GM18499 (cell line): Measurements from ENCODE around the gene PYGO2.
A peak's percentile ranks its signal among the peaks of the same experiment; 100 is the strongest.

Source experiments
- ATAC-seq: cut with Tn5 transposase; IDR thresholded peaks from one replicate; pipeline ENCODE4 v1.9.1; 2021; ENCODE audit warnings: moderate number of reproducible peaks; ENCODE audit not compliant: insufficient read depth, unreplicated experiment

PYGO2 gene

DNA sequence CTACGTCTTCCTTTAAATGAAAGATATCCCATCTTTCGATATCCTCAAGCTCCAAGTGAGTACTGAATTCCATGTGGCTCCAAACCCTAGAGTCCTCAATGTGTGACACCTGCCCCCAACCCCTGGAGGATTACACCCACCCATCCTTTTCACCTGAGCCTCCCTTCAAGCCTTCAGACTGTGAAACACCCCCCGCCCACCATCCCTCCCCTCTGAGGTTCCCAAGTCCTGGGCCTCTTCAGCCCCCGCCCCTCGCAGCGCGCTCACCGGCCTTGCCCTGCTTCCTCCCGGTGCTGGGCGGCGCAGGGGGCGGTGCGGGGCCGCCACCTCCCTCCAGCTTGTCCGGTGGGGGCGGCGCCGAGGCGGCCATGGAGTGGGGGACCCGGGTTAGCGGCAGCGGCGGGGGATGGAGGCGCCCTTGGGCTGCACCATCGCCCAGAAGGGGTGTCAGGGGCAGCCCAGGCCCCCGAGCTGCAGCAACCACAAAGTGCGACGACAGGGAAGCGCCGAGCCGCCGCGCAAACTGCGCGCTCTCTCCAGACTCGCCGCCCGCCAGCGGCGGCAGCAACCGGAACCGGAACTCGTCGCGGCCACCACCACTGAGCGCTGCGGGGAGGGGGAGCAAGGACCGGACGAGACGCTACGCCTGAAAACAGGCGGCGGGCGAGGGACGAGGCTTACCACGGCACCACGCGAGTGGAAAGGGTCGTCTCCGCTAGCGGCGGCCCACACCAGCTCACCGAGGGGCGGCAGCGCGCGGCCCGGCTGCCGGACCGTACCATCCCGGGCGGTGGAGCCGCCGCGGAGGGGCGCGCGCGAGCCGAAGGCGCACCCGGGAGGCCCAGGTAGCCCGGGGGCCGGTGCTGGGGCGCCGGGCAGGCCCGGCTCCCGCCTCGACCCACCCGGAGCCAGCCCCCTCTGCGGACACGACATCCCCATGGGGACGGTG lies at the start of gene PYGO2:
Gene PYGO2, minus strand, starts transcription at position 576 of the 949 bp plus-strand sequence. Its CDS starts 206 bp downstream, at position 370.
- ATAC-seq = peak; percentile 35

- ATAC-seq = no peak
Observed at GRCh38 chr1:155011004-155011416, 49.4 kb upstream of the PYGO2 start.

DNA sequence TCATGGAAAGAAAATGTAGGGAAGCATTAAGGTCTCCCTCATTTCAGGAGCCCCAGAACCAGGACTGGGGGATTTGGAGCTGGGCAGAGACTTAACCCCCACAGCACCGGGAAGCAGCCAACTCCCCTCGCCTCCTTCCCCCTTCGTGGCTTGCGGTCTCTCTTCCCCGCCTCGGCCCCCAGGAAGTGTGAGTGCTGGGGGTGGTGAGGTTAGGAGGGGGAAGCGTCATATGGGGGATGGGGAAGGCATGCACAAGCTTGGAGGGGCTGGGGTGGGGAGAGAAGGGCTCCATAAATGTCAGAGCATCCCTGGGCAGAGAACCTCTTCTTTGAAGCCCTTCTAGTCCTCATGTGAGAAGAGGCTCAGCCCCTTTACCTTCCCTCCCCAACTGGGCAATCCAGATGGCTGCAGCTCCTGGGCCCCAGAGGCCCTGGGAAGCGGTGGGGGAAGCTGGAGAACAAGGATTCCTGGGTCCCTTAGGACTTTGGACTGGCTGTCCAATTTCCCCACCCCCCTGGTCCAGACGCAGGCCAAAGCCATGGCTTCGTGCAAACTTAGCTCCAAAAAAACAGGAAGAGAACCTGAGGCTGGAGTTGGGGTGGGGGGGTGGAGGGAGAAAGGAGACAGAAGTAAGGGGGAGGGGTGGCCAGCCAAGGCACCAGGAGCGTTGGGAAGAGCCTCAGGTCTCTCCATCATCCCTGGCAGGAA lies 48.8 kb upstream of the PYGO2 start:
- no peak for ATAC-seq

- ATAC-seq = no peak
Observed at GRCh38 chr1:155009742-155010141, 48.2 kb upstream of the PYGO2 start.

DNA sequence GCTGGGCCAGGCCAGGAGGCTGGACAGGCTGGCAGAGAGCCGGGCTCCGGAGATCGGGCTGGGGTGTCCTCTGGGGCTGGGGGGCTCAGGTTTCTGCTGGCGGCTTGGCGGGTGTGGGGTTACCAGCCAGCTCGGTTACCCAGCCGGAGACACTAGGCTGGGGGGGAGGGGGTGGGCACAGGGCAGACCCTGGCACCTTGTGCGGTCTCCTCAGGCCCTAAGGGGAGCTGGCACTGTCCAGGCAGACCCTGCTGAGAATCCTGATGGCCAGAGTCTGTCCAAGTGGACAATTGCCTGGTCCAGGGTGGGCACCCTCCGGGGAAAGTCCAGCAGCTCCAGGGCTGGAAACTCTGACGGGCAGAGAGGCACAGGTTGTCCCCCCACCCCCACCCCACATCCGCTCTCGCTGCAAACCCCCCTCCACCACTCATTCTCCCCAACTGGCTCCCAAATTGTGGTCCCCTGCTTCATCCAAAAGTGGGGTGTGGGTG lies 47.7 kb upstream of the PYGO2 start:
- ATAC-seq = no peak

DNA sequence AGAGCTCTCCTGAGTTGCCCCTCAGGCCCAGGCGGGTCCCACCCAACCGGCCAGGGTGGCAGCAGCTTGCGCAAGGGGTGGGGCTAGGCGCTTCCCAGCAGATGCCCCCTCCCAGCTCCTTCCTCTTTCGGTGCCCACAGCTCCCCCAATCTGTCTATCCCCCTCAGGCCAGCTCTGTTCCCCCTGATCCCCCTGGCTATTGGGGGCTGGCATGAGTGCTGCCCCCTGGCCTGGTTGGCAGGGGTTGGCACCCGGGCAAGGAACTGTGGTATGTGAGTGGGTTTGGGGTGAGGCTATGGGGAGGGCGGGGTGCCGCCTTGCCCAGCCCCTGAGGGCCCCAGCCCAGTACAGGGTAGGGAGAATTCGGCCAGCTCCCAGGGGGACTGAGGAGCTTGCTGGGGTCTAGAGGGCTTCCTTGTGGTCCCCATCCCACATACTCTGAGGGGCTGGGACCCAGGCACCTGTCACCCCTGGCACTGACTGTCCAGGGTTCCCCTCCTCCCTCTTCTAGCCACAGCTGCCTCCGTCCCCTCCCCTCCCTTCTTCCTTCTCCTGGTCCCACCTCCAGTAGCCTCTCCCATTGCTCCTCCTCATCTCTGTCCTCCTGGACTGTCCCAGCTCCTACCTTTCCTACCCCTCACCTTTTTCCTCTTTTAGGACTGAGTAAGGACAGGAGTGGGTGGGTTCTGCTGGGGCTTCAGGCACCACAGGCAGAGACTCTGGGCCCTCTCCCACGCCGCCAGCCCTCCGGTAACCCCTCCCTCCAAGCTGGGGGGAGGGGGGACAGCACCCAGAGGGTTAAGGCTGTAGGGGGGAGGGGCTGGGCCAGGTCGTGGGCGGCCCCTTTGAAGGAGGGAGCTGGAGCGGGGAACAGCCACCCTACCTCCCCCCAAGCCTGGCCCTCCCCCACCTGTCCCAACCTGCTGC lies 46.7 kb upstream of the PYGO2 start:
- no peak for ATAC-seq

GRCh38 chr1:155007251-155007828 lies 45.8 kb upstream of the PYGO2 start:
- ATAC-seq = no peak

- no peak for ATAC-seq
Observed at GRCh38 chr1:155006601-155007101, 45.1 kb upstream of the PYGO2 start.

- no peak for ATAC-seq
Observed at GRCh38 chr1:155005076-155006011, 43.8 kb upstream of the PYGO2 start.

DNA sequence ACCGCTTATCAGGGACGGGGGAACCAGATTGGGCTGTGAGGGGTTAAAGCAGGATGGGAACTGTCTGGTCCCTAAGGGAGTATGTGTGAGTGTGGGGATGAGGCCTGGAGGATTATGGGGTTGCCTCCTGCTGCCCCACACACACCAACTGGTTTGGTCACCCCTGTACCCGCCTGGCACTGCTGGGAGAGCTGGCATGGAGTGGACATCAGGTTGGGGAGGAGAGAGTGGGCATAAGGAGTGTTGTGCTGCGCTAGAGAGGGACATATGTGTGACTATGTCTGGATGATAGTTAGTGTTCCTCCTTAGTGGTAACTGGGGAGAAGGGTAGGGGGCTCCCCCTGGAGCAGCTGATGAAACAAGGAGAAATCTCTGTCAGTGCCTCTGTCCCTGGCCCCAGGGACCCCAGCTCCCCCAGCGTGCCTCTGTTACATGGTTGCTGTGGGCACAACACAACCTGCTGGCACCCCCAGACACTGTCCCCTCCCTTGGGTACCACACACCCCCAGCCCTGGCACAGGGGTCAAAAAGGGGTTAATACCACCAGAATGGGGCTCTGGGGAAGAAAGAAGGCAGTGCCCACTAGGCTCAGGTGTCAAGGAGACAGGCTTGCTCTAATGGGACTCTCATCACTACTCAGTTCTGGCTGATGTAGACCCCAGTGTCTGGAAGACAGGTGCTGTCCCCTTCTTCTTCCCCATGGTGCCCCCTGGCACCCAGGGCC lies 42.9 kb upstream of the PYGO2 start:
- no peak for ATAC-seq

GRCh38 chr1:155003766-155004351 lies 42.3 kb upstream of the PYGO2 start:
- ATAC-seq = no peak

DNA sequence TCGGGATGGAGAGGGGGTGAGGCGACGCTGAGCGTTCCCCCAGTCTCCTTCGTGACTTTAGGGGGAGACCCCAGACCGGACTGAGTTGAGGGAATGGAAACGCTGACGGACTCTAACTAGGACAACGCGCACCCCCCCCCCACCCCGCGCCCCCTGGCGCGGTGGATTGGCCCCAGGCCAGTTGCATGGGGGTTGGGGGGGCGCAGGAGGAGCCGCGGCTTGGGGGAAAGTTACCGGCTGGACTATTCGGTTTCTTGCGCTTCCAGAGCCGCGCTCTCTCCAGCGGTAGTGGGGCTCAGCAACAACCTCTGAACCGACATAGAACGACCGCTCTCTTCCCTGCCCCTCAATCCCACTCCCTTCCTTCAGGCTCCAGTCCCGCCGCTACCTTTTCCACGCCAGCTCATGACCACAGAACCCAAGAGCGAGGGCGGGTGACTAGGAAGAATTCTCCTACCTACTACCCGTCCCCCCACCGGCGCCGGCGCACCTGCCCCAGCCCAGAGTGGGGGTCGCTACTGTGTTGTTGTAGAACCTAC lies 41.7 kb upstream of the PYGO2 start:
- no peak for ATAC-seq

GRCh38 chr1:155002464-155003226 lies 41.1 kb upstream of the PYGO2 start, which contains the start of gene ZBTB7B:
TSS of gene ZBTB7B (plus strand) at chr1:155002802. CDS start at chr1:155014661, 11,859 bp downstream.
- no peak for ATAC-seq

GRCh38 chr1:155001675-155002463 lies 40.3 kb upstream of the PYGO2 start:
- ATAC-seq = no peak

DNA sequence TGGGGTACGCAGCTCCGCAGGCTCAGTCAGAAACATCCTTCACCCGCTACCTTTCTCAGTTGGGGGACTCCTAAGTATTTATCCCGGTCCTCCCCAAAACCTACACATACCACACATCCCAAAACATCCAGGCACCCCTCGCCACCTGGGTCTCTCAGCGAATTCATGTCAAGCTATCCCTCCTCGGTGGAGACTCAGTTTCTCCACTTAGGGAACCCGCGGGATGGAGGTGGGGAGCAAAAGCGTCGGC lies 39.8 kb upstream of the PYGO2 start:
- ATAC-seq = no peak
